ENCODE measurements around the gene AMH. TPM values are rescaled to one million over a fixed set of nuclear protein-coding genes. Genes with fewer than 3 reads are reported as not detected.

AMH gene
- total and polyA plus RNA-seq, 12 donors, result 0.36 to 4.6 (median 1.1) TPM; not detected in 4

- Histone ChIP-seq H3K27me3 (no peaks in the 10 kb centered on the region), H3K27ac (no peak overlapping the region), H3K4me1 (replicated peaks in 1 of 2) (peaks cover 8 to 13% of the 10 kb centered on the region in 2 donors), H3K9me3 (replicated peaks in 1 of 3) (no peaks in the 10 kb centered on the region), H3K36me3 (replicated peaks in 1 of 2) (peaks cover 0 to 76% of the 10 kb centered on the region in 2 donors), H3K4me3 (no peak overlapping the region)
- 92 to 93% (median 93%) methylated on average over 24 to 59 of the region's 59 CpGs for WGBS, 4 donors
- intact Hi-C loops (cut with DNase I), result no loop called here
- no peak for DNase-seq
- TF ChIP-seq POLR2A (IDR thresholded peaks at IDR 0.05), result no peak
- TF ChIP-seq, protein P1, sequence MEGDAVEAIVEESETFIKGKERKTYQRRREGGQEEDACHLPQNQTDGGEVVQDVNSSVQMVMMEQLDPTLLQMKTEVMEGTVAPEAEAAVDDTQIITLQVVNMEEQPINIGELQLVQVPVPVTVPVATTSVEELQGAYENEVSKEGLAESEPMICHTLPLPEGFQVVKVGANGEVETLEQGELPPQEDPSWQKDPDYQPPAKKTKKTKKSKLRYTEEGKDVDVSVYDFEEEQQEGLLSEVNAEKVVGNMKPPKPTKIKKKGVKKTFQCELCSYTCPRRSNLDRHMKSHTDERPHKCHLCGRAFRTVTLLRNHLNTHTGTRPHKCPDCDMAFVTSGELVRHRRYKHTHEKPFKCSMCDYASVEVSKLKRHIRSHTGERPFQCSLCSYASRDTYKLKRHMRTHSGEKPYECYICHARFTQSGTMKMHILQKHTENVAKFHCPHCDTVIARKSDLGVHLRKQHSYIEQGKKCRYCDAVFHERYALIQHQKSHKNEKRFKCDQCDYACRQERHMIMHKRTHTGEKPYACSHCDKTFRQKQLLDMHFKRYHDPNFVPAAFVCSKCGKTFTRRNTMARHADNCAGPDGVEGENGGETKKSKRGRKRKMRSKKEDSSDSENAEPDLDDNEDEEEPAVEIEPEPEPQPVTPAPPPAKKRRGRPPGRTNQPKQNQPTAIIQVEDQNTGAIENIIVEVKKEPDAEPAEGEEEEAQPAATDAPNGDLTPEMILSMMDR (IDR thresholded peaks at IDR 0.05), result no peak
These were observed 22.9 kb upstream of the AMH start for GRCh38 chr19:2226051-2226839.

- H3K27me3 ChIP-seq, result no peaks in the 10 kb centered on the region
- intact Hi-C loops (cut with DNase I), result no loop called here
- H3K9me3 ChIP-seq (replicated peaks in 1 of 3), result no peaks in the 10 kb centered on the region
- H3K4me3 ChIP-seq, result no peak overlapping the region
- H3K4me1 ChIP-seq (replicated peaks in 1 of 2), result peaks cover 7 to 13% of the 10 kb centered on the region in 2 donors
- DNase-seq, result no peak
- TF ChIP-seq, protein P1 (IDR thresholded peaks at IDR 0.05), result no peak
- no peak for TF ChIP-seq POLR2A (IDR thresholded peaks at IDR 0.05)
- H3K27ac ChIP-seq, result no peak overlapping the region
- peaks cover 0 to 74% of the 10 kb centered on the region in 2 donors for H3K36me3 ChIP-seq (replicated peaks in 1 of 2)
- WGBS, 4 donors, result 94 to 98% (median 96%) methylated on average over 29 to 53 of the region's 53 CpGs
These were observed 22.2 kb upstream of the AMH start for GRCh38 chr19:2226840-2227360.

DNA sequence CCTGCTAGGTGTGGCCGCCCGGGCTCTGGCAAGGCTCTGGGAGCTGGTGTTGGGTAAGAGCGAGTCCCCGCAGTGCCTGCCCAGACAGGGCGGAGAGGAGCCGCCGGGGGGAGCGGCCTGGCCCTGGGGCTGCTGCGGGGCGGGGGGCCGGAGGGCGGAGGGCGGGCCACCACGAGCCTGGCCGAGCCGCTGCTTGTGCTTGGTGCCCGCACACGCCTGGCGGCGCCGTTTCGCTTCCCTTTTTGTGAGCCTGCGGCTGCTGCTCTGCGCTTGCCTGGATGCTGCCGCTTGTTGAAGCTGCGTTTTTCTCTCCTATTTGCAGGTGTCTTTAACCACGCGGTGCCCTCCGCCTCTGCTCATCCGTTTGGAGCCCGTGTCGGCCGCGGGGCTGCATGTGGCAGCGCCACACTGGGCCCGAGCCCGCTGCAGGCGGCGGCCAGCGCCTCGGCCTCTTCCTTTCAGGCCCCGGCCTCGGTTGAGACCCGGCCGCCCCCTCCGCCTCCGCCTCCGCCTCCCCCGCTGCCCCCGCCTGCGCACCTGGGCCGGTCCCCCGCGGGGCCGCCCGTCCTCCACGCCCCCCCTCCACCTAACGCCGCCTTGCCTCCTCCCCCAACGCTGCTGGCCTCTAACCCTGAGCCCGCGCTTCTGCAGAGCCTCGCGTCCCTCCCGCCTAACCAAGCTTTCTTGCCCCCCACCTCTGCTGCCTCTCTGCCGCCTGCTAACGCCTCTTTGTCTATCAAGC, 21.5 kb upstream of the AMH start:
- Histone ChIP-seq H3K27ac (no peak overlapping the region), H3K4me3 (no peak overlapping the region), H3K36me3 (replicated peaks in 1 of 2) (peaks cover 0 to 67% of the 10 kb centered on the region in 2 donors), H3K4me1 (replicated peaks in 1 of 2) (peaks cover 7 to 11% of the 10 kb centered on the region in 2 donors), H3K27me3 (no peaks in the 10 kb centered on the region), H3K9me3 (replicated peaks in 1 of 3) (no peaks in the 10 kb centered on the region)
- intact Hi-C loops (cut with DNase I), result no loop called here
- TF ChIP-seq, protein P1 (IDR thresholded peaks at IDR 0.05), result no peak
- TF ChIP-seq POLR2A (IDR thresholded peaks at IDR 0.05), result no peak
- peak in 1 of 7 donors; percentile 28 for DNase-seq
- 87 to 92% (median 89%) methylated on average over 48 to 67 of the region's 67 CpGs for WGBS, 4 donors

All from adrenal gland (tissue), 12 donors.